ENCODE data around the gene VRTN.

Gene VRTN

GRCh38 chr14:74348241-74348734 lies at the start of gene VRTN:
Gene VRTN, plus strand, starts transcription at chr14:74348471. Its CDS starts 8,313 bp downstream, at chr14:74356784.
- no peaks in the 10 kb centered on the region for H3K4me1 ChIP-seq (ENCODE audit: control insufficient read depth in 1 of 2, insufficient read depth in 2 of 2, low read length in 2 of 2)
- H3K9me3 ChIP-seq (ENCODE audit: control insufficient read depth in 1 of 2, low read length in 2 of 2): no peaks in the 10 kb centered on the region
- no peak within 1 kb of the TSS for H3K4me3 ChIP-seq (ENCODE audit: low read depth in 1 of 2, low read length in 2 of 2)
- no peaks in the 10 kb centered on the region for H3K36me3 ChIP-seq (ENCODE audit: control insufficient read depth in 1 of 2, insufficient read depth in 2 of 2, low read length in 2 of 2)
- H3K27me3 ChIP-seq (ENCODE audit: low read depth, low read length): peaks cover 5% of the 10 kb centered on the region
- H3K27ac ChIP-seq (ENCODE audit: low read length): no peak within 1 kb of the TSS

DNA sequence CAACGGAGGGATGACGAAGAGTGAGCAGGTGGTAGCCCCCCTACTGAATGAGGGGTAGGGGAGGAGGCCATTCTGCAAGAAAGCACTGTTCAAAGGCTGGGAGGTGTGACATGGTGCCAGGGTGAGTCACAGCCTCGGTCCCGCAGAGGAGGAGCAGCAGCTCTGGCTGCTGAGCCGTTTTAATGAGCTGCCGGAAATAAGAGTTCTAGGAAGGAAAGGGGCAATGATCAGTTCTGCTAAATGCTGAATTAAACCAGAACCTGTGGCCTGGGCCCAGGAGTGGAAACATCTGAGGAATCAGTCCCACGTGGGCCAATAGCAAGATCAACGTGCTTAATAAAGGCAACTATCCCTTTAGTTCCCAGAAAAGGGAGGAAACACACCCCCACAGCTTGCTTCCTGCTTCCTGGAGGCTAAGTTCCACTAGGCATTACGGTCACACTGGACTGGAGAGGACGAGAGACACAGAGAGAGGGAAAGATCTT lies 49.2 kb upstream of the VRTN start:
- Histone ChIP-seq H3K27me3 (ENCODE audit: low read depth, low read length) (no peaks in the 10 kb centered on the region), H3K4me3 (ENCODE audit: low read depth in 1 of 2, low read length in 2 of 2) (no peak overlapping the region), H3K36me3 (ENCODE audit: control insufficient read depth in 1 of 2, insufficient read depth in 2 of 2, low read length in 2 of 2) (peaks cover 12 to 52% of the 10 kb centered on the region in 2 donors), H3K9me3 (ENCODE audit: control insufficient read depth in 1 of 2, low read length in 2 of 2) (no peaks in the 10 kb centered on the region), H3K4me1 (ENCODE audit: control insufficient read depth in 1 of 2, insufficient read depth in 2 of 2, low read length in 2 of 2) (peaks cover 5 to 8% of the 10 kb centered on the region in 2 donors), H3K27ac (ENCODE audit: low read length) (peak overlapping the region; percentile 32)

DNA sequence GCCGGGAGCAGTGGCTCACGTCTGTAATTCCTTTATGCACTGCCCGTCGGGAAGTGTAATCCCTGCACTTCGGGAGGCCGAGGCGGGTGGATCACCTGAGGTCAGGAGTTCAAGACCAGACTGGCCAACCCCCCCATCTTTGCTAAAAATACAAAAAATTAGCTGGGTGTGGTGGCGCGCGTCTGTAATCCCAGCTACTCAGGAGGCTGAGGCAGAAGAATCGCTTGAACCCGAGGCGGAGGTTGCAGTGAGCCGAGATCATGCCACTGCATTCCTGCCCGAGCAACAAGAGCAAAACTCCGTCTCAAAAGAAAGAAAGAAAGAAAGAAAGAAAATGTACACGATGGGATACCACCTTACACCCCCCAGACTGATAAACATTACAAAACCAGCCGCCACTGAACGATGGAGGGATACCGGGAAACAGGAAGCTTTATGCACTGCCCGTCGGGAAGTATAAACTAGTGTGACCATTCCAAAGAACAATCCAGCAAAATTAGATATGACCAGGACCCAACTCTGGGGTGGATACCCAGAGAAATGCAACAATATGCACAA lies 46.6 kb upstream of the VRTN start:
- Histone ChIP-seq H3K9me3 (ENCODE audit: control insufficient read depth in 1 of 2, low read length in 2 of 2) (no peaks in the 10 kb centered on the region), H3K27ac (ENCODE audit: low read length) (peak overlapping the region; percentile 67), H3K4me3 (ENCODE audit: low read depth in 1 of 2, low read length in 2 of 2) (peak overlapping the region; percentile 94 to 98), H3K27me3 (ENCODE audit: low read depth, low read length) (no peaks in the 10 kb centered on the region), H3K4me1 (ENCODE audit: control insufficient read depth in 1 of 2, insufficient read depth in 2 of 2, low read length in 2 of 2) (peaks cover 5 to 8% of the 10 kb centered on the region in 2 donors), H3K36me3 (ENCODE audit: control insufficient read depth in 1 of 2, insufficient read depth in 2 of 2, low read length in 2 of 2) (peaks cover 9 to 27% of the 10 kb centered on the region in 2 donors)

- peak overlapping the region; percentile 67 for H3K27ac ChIP-seq (ENCODE audit: low read length)
- no peaks in the 10 kb centered on the region for H3K27me3 ChIP-seq (ENCODE audit: low read depth, low read length)
- peaks cover 4 to 22% of the 10 kb centered on the region in 2 donors for H3K36me3 ChIP-seq (ENCODE audit: control insufficient read depth in 1 of 2, insufficient read depth in 2 of 2, low read length in 2 of 2)
- H3K4me3 ChIP-seq (ENCODE audit: low read depth in 1 of 2, low read length in 2 of 2): peak overlapping the region; percentile 94 to 98
- H3K9me3 ChIP-seq (ENCODE audit: control insufficient read depth in 1 of 2, low read length in 2 of 2): no peaks in the 10 kb centered on the region
- peaks cover 5 to 8% of the 10 kb centered on the region in 2 donors for H3K4me1 ChIP-seq (ENCODE audit: control insufficient read depth in 1 of 2, insufficient read depth in 2 of 2, low read length in 2 of 2)
Observed at GRCh38 chr14:74302152-74302628, 46.1 kb upstream of the VRTN start.

DNA sequence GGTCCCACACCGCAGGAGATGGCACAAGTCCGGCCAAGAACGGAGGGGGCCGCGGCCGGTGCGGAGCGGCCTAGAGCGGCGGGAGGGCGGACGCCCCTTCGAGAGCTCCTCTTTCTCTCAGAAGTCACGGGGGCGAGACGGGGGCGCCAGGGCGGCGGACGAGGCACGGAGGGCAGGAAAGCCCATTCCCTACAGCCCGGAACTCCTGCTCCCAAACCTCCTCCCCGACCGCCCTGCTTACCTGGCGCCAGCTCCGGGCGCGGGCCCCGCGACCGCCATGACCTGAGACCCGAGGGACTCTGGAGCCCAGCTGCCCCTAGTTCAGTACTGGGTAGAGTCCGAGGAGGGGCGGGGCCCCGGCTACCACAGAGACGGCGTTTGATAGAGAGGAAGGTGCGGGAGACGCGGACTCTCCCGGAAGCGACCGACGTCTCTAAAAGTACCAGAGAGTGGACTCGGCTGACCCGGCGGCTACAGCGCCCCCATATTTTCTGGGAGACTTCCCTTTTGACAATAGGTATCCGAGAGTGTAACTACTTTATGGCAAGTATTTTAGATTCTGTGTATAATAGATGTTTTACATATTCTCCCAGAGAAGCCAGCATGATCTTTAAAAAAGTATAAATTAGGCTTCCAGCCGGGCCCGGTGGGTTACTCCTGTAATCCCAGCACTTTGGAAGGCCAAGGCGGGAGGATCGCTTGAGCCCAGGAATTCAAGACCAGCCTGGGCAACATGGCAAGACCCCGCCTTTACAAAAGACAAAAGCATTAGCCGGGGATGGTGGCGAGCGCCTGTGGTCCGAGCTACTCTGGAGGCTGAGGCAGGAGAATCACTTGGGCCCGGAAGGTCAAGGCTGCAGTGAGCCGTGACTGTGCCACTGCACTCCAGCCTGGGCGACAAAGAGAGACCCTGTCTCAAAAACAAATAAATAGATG lies 45.4 kb upstream of the VRTN start, which contains the start of gene ABCD4:
Gene ABCD4, minus strand, starts transcription at position 301 of the 936 bp plus-strand sequence. Its CDS starts 22 bp downstream, at position 279.
- Histone ChIP-seq H3K27me3 (ENCODE audit: low read depth, low read length) (no peaks in the 10 kb centered on the region), H3K27ac (ENCODE audit: low read length) (peak within 1 kb of the TSS; percentile 67), H3K4me3 (ENCODE audit: low read depth in 1 of 2, low read length in 2 of 2) (peak within 1 kb of the TSS; percentile 94 to 98), H3K9me3 (ENCODE audit: control insufficient read depth in 1 of 2, low read length in 2 of 2) (no peaks in the 10 kb centered on the region), H3K4me1 (ENCODE audit: control insufficient read depth in 1 of 2, insufficient read depth in 2 of 2, low read length in 2 of 2) (peaks cover 5 to 8% of the 10 kb centered on the region in 2 donors), H3K36me3 (ENCODE audit: control insufficient read depth in 1 of 2, insufficient read depth in 2 of 2, low read length in 2 of 2) (peaks cover 3 to 15% of the 10 kb centered on the region in 2 donors)

DNA sequence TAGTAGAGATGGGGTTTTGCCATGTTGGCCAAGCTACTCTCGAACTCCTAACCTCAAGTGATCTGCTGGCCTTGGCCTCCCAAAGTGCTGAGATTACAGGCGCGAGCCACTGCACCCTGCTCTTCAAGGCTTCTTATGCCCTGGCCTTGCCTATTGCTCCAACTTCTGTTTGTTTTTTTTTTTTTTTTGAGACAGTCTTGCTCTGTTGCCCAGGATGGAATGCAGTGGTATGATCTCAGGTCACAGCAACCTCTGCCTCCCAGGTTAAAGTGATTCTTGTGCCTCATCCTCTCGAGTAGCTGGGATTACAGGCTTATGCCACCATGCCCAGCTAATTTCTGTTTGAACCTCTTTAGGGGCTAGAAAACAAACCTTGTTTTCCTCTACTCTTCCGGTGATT lies 39.6 kb upstream of the VRTN start:
- Histone ChIP-seq H3K4me3 (ENCODE audit: low read depth in 1 of 2, low read length in 2 of 2) (no peak overlapping the region), H3K4me1 (ENCODE audit: control insufficient read depth in 1 of 2, insufficient read depth in 2 of 2, low read length in 2 of 2) (no peaks in the 10 kb centered on the region), H3K9me3 (ENCODE audit: control insufficient read depth in 1 of 2, low read length in 2 of 2) (no peaks in the 10 kb centered on the region), H3K27me3 (ENCODE audit: low read depth, low read length) (no peaks in the 10 kb centered on the region), H3K27ac (ENCODE audit: low read length) (no peak overlapping the region), H3K36me3 (ENCODE audit: control insufficient read depth in 1 of 2, insufficient read depth in 2 of 2, low read length in 2 of 2) (no peaks in the 10 kb centered on the region)

DNA sequence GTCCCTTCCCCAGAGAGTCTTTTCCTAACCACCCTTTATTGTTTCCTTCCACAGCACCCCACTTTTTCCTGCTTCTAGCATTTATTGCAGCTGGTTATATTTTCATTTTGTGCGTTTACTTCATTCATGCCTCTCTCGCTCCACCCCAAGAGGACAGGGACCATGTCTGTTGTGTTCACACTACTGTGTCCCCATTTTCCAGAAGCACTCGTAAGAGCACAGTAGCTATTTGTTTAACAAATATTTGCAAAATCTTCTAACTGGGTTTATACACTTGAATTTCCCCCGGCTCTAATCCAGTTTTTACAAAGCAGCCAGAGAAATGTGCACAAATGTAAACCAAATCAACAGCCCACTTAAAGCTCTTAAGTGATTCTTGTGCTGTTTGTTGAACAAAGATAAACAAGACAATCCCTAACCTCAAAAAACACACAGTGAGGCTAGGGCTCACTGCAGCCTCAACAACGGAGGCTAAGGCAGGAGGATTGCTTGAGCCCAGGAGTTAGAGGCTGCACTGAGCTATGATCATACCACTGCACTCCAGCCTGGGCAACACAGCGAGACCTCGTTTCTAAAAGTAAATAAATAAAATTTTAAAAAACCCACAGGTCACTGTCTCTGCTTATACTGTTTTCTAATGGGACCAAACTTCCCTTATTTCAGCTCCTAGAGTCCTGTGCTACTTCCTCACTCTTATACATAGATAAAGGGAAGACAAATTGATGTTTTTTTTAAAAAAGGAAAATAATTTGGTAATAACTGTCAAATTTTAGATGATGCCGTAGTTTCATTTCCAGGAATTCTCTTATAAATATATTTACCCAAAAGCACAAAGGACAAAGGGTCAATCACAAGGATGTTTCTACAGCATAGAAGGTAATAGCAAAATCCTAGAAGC lies 38.9 kb upstream of the VRTN start:
- H3K27me3 ChIP-seq (ENCODE audit: low read depth, low read length): no peaks in the 10 kb centered on the region
- H3K9me3 ChIP-seq (ENCODE audit: control insufficient read depth in 1 of 2, low read length in 2 of 2): no peaks in the 10 kb centered on the region
- no peaks in the 10 kb centered on the region for H3K36me3 ChIP-seq (ENCODE audit: control insufficient read depth in 1 of 2, insufficient read depth in 2 of 2, low read length in 2 of 2)
- H3K4me1 ChIP-seq (ENCODE audit: control insufficient read depth in 1 of 2, insufficient read depth in 2 of 2, low read length in 2 of 2): no peaks in the 10 kb centered on the region
- H3K4me3 ChIP-seq (ENCODE audit: low read depth in 1 of 2, low read length in 2 of 2): no peak overlapping the region
- H3K27ac ChIP-seq (ENCODE audit: low read length): no peak overlapping the region

- no peaks in the 10 kb centered on the region for H3K27me3 ChIP-seq (ENCODE audit: low read depth, low read length)
- no peak overlapping the region for H3K4me3 ChIP-seq (ENCODE audit: low read depth in 1 of 2, low read length in 2 of 2)
- H3K4me1 ChIP-seq (ENCODE audit: control insufficient read depth in 1 of 2, insufficient read depth in 2 of 2, low read length in 2 of 2): no peaks in the 10 kb centered on the region
- no peaks in the 10 kb centered on the region for H3K36me3 ChIP-seq (ENCODE audit: control insufficient read depth in 1 of 2, insufficient read depth in 2 of 2, low read length in 2 of 2)
- no peaks in the 10 kb centered on the region for H3K9me3 ChIP-seq (ENCODE audit: control insufficient read depth in 1 of 2, low read length in 2 of 2)
- no peak overlapping the region for H3K27ac ChIP-seq (ENCODE audit: low read length)
Observed at GRCh38 chr14:74312161-74312560, 36.1 kb upstream of the VRTN start.

- no peaks in the 10 kb centered on the region for H3K4me1 ChIP-seq (ENCODE audit: control insufficient read depth in 1 of 2, insufficient read depth in 2 of 2, low read length in 2 of 2)
Observed at GRCh38 chr14:74313601-74314000, 34.7 kb upstream of the VRTN start.

DNA sequence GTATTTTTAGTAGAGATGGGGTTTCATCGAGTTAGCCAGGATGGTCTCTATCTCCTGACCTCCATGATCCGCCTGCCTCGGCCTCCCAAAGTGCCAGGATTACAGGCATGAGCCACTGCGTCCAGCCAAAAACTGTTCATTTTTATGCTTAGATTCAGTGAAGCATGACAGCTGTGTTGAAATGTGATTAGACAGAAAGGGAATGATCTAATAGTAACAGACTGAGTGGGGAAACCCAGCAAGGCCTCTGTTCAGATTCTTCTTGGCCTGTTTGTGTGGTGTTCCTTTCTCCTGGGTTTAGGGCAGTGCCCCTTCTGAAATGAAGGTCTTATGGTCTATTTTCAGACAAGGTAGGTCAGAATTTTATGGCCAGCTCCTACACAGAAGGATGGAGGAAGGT lies 33.7 kb upstream of the VRTN start:
- Histone ChIP-seq H3K36me3 (ENCODE audit: control insufficient read depth in 1 of 2, insufficient read depth in 2 of 2, low read length in 2 of 2) (no peaks in the 10 kb centered on the region), H3K4me1 (ENCODE audit: control insufficient read depth in 1 of 2, insufficient read depth in 2 of 2, low read length in 2 of 2) (no peaks in the 10 kb centered on the region), H3K9me3 (ENCODE audit: control insufficient read depth in 1 of 2, low read length in 2 of 2) (no peaks in the 10 kb centered on the region), H3K27ac (ENCODE audit: low read length) (no peak overlapping the region), H3K4me3 (ENCODE audit: low read depth in 1 of 2, low read length in 2 of 2) (no peak overlapping the region), H3K27me3 (ENCODE audit: low read depth, low read length) (no peaks in the 10 kb centered on the region)

More at GRCh38 chr14:74313601-74314000, 34.7 kb upstream of the VRTN start:
- Histone ChIP-seq H3K27ac (ENCODE audit: low read length) (no peak overlapping the region), H3K9me3 (ENCODE audit: control insufficient read depth in 1 of 2, low read length in 2 of 2) (no peaks in the 10 kb centered on the region), H3K4me3 (ENCODE audit: low read depth in 1 of 2, low read length in 2 of 2) (no peak overlapping the region), H3K36me3 (ENCODE audit: control insufficient read depth in 1 of 2, insufficient read depth in 2 of 2, low read length in 2 of 2) (no peaks in the 10 kb centered on the region), H3K27me3 (ENCODE audit: low read depth, low read length) (no peaks in the 10 kb centered on the region)

Data from muscle layer of duodenum (tissue), 2 donors.